Esophagus muscularis mucosa (tissue), 4 donors: Measurements from ENCODE around the gene CARD14. TPM values are rescaled to one million over a fixed set of nuclear protein-coding genes. Genes with fewer than 3 reads are reported as not detected.

Experiments used
- DNase-seq: peaks from one replicate; pipeline ENCODE4 v3.0.0-alpha.2; 2017; ENCODE audit errors: extremely low spot score
- H3K27ac ChIP-seq, 4 donors: fragments of 200-600 bp; sonication (generic); replicated peaks in 1 of 4; 1 replicate in 3 of 4; 2 replicates in 1 of 4; pipeline ENCODE4 v1.5.1; 2016 to 2019; ENCODE audit warnings: mild to moderate bottlenecking in 1 of 4
- H3K27me3 ChIP-seq, 4 donors: fragments of 200-600 bp; sonication (generic); one replicate each; pipeline versions ENCODE4 v1.5.1 to v1.6.0; 2016 to 2019
- H3K36me3 ChIP-seq, 4 donors: fragments of 200-600 bp; sonication (generic); one replicate each; pipeline ENCODE4 v1.5.1; 2016 to 2019
- H3K4me1 ChIP-seq, 4 donors: fragments of 200-600 bp; sonication (generic); one replicate each; pipeline ENCODE4 v1.5.1; 2016 to 2019
- H3K4me3 ChIP-seq, 4 donors: fragments of 200-600 bp; sonication (generic); 1 replicate in 2 of 4; 2 replicates in 2 of 4; pipeline ENCODE4 v1.5.1; 2016 to 2019; ENCODE audit warnings: mild to moderate bottlenecking in 4 of 4, moderate library complexity in 1 of 4
- H3K9me3 ChIP-seq, 4 donors: fragments of 200-600 bp; sonication (generic); 1 replicate in 3 of 4; 2 replicates in 1 of 4; pipeline ENCODE4 v1.5.1; 2016 to 2019
- CTCF ChIP-seq, 3 experiments: fragments of 200-600 bp in 2 of 3; fragments of 450-650 bp in 1 of 3; sonication (generic) in 2 of 3; IDR thresholded peaks; one replicate each; pipeline ENCODE4 v1.5.1; 2017 to 2019; ENCODE audit warnings: antibody characterized with exemption in 3 of 3, mild to moderate bottlenecking in 2 of 3, moderate library complexity in 1 of 3
- EP300 ChIP-seq: sonication (generic); formaldehyde crosslinking; IDR thresholded peaks from one replicate; pipeline ENCODE4 v1.6.1; 2017; ENCODE audit warnings: antibody characterized with exemption
- POLR2A ChIP-seq: fragments of 450-650 bp; IDR thresholded peaks from one replicate; pipeline ENCODE4 v1.6.1; 2017; ENCODE audit warnings: antibody characterized with exemption, moderate library complexity, mild to moderate bottlenecking, low read depth
- POLR2AphosphoS5 ChIP-seq, 2 donors: sonication (generic); formaldehyde crosslinking; IDR thresholded peaks; one replicate each; pipeline ENCODE4 v1.6.1; 2017; ENCODE audit warnings: antibody characterized with exemption in 2 of 2
- WGBS: methylation state at CpG from one replicate; pipeline ENCODE4 v1.1.5; 2018; 5-methylcytosine and 5-hydroxymethylcytosine counted together
- intact Hi-C: fragments of 100-400 bp; cut with DNase I; formaldehyde crosslinking; loops from one replicate; pipeline ENCODE4 v1.15.1; 2023
- total RNA-seq, 4 donors: library from RNA; depleted of rRNA; stranded (reverse); fragments of >200 nt; gene quantifications; one replicate each; pipeline versions ENCODE4 v1.1.0 to v1.2.1, GENCODE V29; 2016

CARD14 gene
- total RNA-seq, 4 donors from 2014 or later: 0.23 to 0.33 (median 0.32) TPM; not detected in 1

- TF ChIP-seq CTCF (IDR thresholded peaks at IDR 0.05): peak in 1 of 3 experiments; percentile 22
- TF ChIP-seq POLR2AphosphoS5 (IDR thresholded peaks at IDR 0.05): peak; percentile 24 to 42
- TF ChIP-seq EP300: no peak
- H3K27me3 ChIP-seq: peaks cover 0 to 36% (median 0%) of the 10 kb centered on the region in 4 donors
- peaks cover 0 to 5% (median 2%) of the 10 kb centered on the region in 4 donors for H3K36me3 ChIP-seq
- H3K4me3 ChIP-seq: no peak overlapping the region
- H3K27ac ChIP-seq: no peak overlapping the region
- WGBS: 56% methylated on average over 14 of the region's 15 CpGs
- no peaks in the 10 kb centered on the region for H3K9me3 ChIP-seq
- intact Hi-C loops: no loop called here
- DNase-seq: no peak
- H3K4me1 ChIP-seq: no peaks in the 10 kb centered on the region
These were observed 45.4 kb upstream of the CARD14 start for GRCh38 chr17:80124351-80124981.

GRCh38 chr17:80125656-80126448, 44.0 kb upstream of the CARD14 start:
- no peak overlapping the region for H3K4me3 ChIP-seq
- no peaks in the 10 kb centered on the region for H3K36me3 ChIP-seq
- WGBS: 70% methylated on average over 14 of the region's 14 CpGs
- H3K4me1 ChIP-seq: no peaks in the 10 kb centered on the region
- no peak for DNase-seq
- intact Hi-C loops: no loop called here
- TF ChIP-seq EP300 (no peak), CTCF (IDR thresholded peaks at IDR 0.05) (no peak), POLR2A (no peak), POLR2AphosphoS5 (IDR thresholded peaks at IDR 0.05) (no peak)
- no peak overlapping the region for H3K27ac ChIP-seq
- H3K27me3 ChIP-seq: peaks cover 0 to 36% (median 0%) of the 10 kb centered on the region in 4 donors
- H3K9me3 ChIP-seq: no peaks in the 10 kb centered on the region

GRCh38 chr17:80126449-80126715, 43.4 kb upstream of the CARD14 start:
- no peak for DNase-seq
- WGBS: 88% methylated on average over 3 of the region's 3 CpGs
- Histone ChIP-seq H3K36me3 (no peaks in the 10 kb centered on the region), H3K27me3 (peaks cover 0 to 40% (median 0%) of the 10 kb centered on the region in 4 donors), H3K9me3 (no peaks in the 10 kb centered on the region), H3K4me3 (no peak overlapping the region), H3K27ac (no peak overlapping the region), H3K4me1 (no peaks in the 10 kb centered on the region)
- intact Hi-C loops: no loop called here
- TF ChIP-seq POLR2AphosphoS5 (IDR thresholded peaks at IDR 0.05): no peak
- no peak for TF ChIP-seq POLR2A
- no peak for TF ChIP-seq CTCF (IDR thresholded peaks at IDR 0.05)
- no peak for TF ChIP-seq EP300

GRCh38 chr17:80129006-80129565, 40.7 kb upstream of the CARD14 start:
- Histone ChIP-seq H3K4me3 (no peak overlapping the region), H3K9me3 (no peaks in the 10 kb centered on the region), H3K4me1 (no peaks in the 10 kb centered on the region), H3K27me3 (peaks cover 0 to 25% (median 0%) of the 10 kb centered on the region in 4 donors), H3K27ac (no peak overlapping the region), H3K36me3 (peaks cover 8 to 14% (median 12%) of the 10 kb centered on the region in 4 donors)
- no peak for DNase-seq
- TF ChIP-seq POLR2A (no peak), CTCF (IDR thresholded peaks at IDR 0.05) (no peak), EP300 (no peak), POLR2AphosphoS5 (IDR thresholded peaks at IDR 0.05) (no peak)
- intact Hi-C loops: no loop called here
- WGBS: 45% methylated on average over 4 of the region's 4 CpGs
